Measurements from ENCODE around the gene MXD4. TPM values are rescaled to one million over a fixed set of nuclear protein-coding genes. Genes with fewer than 3 reads are reported as not detected.

The MXD4 gene
- total and polyA plus RNA-seq, 2 of the 13 experiments (the other 11 are each of a cell fraction or from before 2014, with no cell fraction given): 29.0 to 31.3 TPM

- TF ChIP-seq ZNF687 (CRISPR knock-in tag; IDR thresholded peaks at IDR 0.05): peak; percentile 54
- 0 out of 2 replicates have a peak, but pooled peaks have one; percentile 10 for TF ChIP-seq CTCF (CRISPR knock-in tag; IDR thresholded peaks at IDR 0.05)
- 0 out of 2 replicates have a peak, but pooled peaks have one; percentile 49 for TF ChIP-seq RBFOX2 (IDR thresholded peaks at IDR 0.05; ENCODE audit: low read depth, low read length)
- peak; percentile 61 for TF ChIP-seq PHF8 (CRISPR knock-in tag; IDR thresholded peaks at IDR 0.05)
- TF ChIP-seq MAX (IDR thresholded peaks at IDR 0.05): peak; percentile 75; the same call in 1 of the 2 replicates
- TF ChIP-seq MNT (IDR thresholded peaks at IDR 0.05): 0 out of 2 replicates have a peak, but pooled peaks have one; percentile 16
- 0 out of 2 replicates have a peak, but pooled peaks have one; percentile 26 for TF ChIP-seq HOXA3 (CRISPR knock-in tag; IDR thresholded peaks at IDR 0.05)
- no peak for TF ChIP-seq MBD4 (IDR thresholded peaks at IDR 0.05; ENCODE audit: borderline replicate concordance, low read length)
- TF ChIP-seq ZNF33A (CRISPR knock-in tag; IDR thresholded peaks at IDR 0.05; ENCODE audit: borderline replicate concordance): no peak
- no peak for TF ChIP-seq ZNF75D (CRISPR knock-in tag; IDR thresholded peaks at IDR 0.05; ENCODE audit: borderline replicate concordance)
- TF ChIP-seq MAFG (CRISPR knock-in tag; IDR thresholded peaks at IDR 0.05): no peak
- peak; percentile 8; the same call in 1 of the 2 replicates for TF ChIP-seq FOXO1 (CRISPR knock-in tag; IDR thresholded peaks at IDR 0.05)
- TF ChIP-seq THYN1 (CRISPR knock-in tag; IDR thresholded peaks at IDR 0.05; ENCODE audit: borderline replicate concordance, low read depth): no peak
- TF ChIP-seq ZIK1 (CRISPR knock-in tag; IDR thresholded peaks at IDR 0.05; ENCODE audit: borderline replicate concordance, low read depth): 0 out of 2 replicates have a peak, but pooled peaks have one; percentile 1
- TF ChIP-seq ZNF691 (CRISPR knock-in tag; IDR thresholded peaks at IDR 0.05; ENCODE audit: borderline replicate concordance, low read depth): 0 out of 2 replicates have a peak, but pooled peaks have one; percentile 22
- no peak for TF ChIP-seq HDAC6 (IDR thresholded peaks at IDR 0.05; ENCODE audit: low read depth, low read length)
- 0 out of 2 replicates have a peak, but pooled peaks have one; percentile 23 for TF ChIP-seq TAF1 (CRISPR knock-in tag; IDR thresholded peaks at IDR 0.05)
- TF ChIP-seq MXI1 (IDR thresholded peaks at IDR 0.05; ENCODE audit: borderline replicate concordance, low read depth, low read length): peak; percentile 80; the same call in 1 of the 3 replicates
- no peak for TF ChIP-seq FOXA1 (IDR thresholded peaks at IDR 0.05)
- TF ChIP-seq FOXA1 (CRISPR knock-in tag; IDR thresholded peaks at IDR 0.05): 0 out of 2 replicates have a peak, but pooled peaks have one; percentile 6
- TF ChIP-seq ZNF879 (CRISPR knock-in tag; IDR thresholded peaks at IDR 0.05): no peak
These were observed 628 bp downstream of the MXD4 start (continued) for GRCh38 chr4:2261110-2261852.

Data from HepG2 (cell line).